Fibroblast of peridontal ligament (primary cell): ENCODE results near the gene ETS2.

Source experiments
- DNase-seq: peaks from one replicate; pipeline ENCODE4 v3.0.0-alpha.2; 2010; ENCODE audit errors: extremely low read depth

The ETS2 gene

GRCh38 chr21:38861989-38862683 is 56.4 kb downstream of the ETS2 start:
- DNase-seq: peak; percentile 12

GRCh38 chr21:38863291-38863690 is 57.6 kb downstream of the ETS2 start:
- no peak for DNase-seq

- no peak for DNase-seq
Observed at GRCh38 chr21:38863843-38864363, 58.2 kb downstream of the ETS2 start.

- DNase-seq: no peak
Observed at GRCh38 chr21:38864964-38865363, 59.2 kb downstream of the ETS2 start.

- DNase-seq: no peak
Observed at GRCh38 chr21:38869196-38869595, 63.5 kb downstream of the ETS2 start.

- DNase-seq: peak; percentile 18
Observed at GRCh38 chr21:38869946-38870345, 64.2 kb downstream of the ETS2 start.
